BE2C (cell line): ENCODE results near the gene SCNN1B.

Experiments used
- DNase-seq: peaks from one replicate; pipeline ENCODE4 v3.0.0-alpha.2; 2020
- H3K27me3 ChIP-seq: fragments of 250-450 bp; sonication (Bioruptor Pico); 2 replicates; pipeline ENCODE4 v1.5.1; 2020; ENCODE audit warnings: mild to moderate bottlenecking
- H3K36me3 ChIP-seq: fragments of 250-450 bp; sonication (Bioruptor Pico); 2 replicates; pipeline ENCODE4 v1.5.1; 2020; ENCODE audit warnings: mild to moderate bottlenecking
- H3K4me1 ChIP-seq: fragments of 250-450 bp; sonication (Bioruptor Pico); 2 replicates; pipeline ENCODE4 v1.5.1; 2020
- H3K4me3 ChIP-seq: 2 replicates; pipeline ENCODE4 v1.5.1; 2011; ENCODE audit warnings: low read depth, low read length
- H3K9me3 ChIP-seq: fragments of 250-450 bp; sonication (Bioruptor Pico); 2 replicates; pipeline ENCODE4 v1.5.1; 2020
- CTCF ChIP-seq: IDR thresholded peaks from 2 replicates; pipeline ENCODE4 v1.5.1; 2012; ENCODE audit warnings: mild to moderate bottlenecking, low read depth, low read length

SCNN1B gene

GRCh38 chr16:23406546-23407240, 104.6 kb downstream of the SCNN1B start:
- H3K36me3 ChIP-seq: peaks cover 16% of the 10 kb centered on the region
- no peaks in the 10 kb centered on the region for H3K27me3 ChIP-seq
- no peaks in the 10 kb centered on the region for H3K4me1 ChIP-seq
- DNase-seq: no peak
- no peaks in the 10 kb centered on the region for H3K9me3 ChIP-seq
- H3K4me3 ChIP-seq: no peak overlapping the region
- TF ChIP-seq CTCF: no peak

GRCh38 chr16:23407436-23408127, 105.5 kb downstream of the SCNN1B start:
- TF ChIP-seq CTCF: no peak
- no peak for DNase-seq
- Histone ChIP-seq H3K4me3 (no peak overlapping the region), H3K9me3 (no peaks in the 10 kb centered on the region), H3K27me3 (no peaks in the 10 kb centered on the region), H3K36me3 (peaks cover 18% of the 10 kb centered on the region), H3K4me1 (no peaks in the 10 kb centered on the region)

DNA sequence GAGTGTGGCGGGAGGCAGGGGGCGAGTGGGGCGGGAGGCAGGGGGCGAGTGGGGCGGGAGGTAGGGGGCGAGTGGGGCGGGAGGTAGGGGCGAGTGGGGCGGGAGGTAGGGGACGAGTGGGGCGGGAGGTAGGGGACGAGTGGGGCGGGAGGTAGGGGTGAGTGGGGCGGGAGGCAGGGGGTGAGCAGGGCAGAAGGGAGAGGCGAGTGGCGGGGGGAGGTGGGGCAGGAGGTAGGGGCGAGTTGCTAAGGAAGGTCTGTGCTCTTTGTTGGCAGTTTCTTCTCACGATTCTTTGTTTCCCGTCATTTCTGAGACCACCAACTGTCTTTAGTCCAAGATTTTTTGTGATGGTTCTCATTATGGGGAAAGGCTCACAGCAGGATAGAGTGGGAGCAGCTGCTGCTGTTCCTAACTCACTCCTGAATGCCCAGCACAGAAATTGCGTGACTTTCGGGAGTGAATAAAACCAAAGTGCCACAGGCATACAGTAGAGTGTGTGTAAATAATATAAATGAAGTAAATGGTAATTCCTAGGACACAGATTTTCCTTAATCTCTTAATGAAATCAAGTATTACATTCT, 106.2 kb downstream of the SCNN1B start:
- no peak for TF ChIP-seq CTCF
- H3K36me3 ChIP-seq: peaks cover 21% of the 10 kb centered on the region
- H3K4me3 ChIP-seq: no peak overlapping the region
- H3K4me1 ChIP-seq: no peaks in the 10 kb centered on the region
- no peak for DNase-seq
- no peaks in the 10 kb centered on the region for H3K9me3 ChIP-seq
- no peaks in the 10 kb centered on the region for H3K27me3 ChIP-seq

DNA sequence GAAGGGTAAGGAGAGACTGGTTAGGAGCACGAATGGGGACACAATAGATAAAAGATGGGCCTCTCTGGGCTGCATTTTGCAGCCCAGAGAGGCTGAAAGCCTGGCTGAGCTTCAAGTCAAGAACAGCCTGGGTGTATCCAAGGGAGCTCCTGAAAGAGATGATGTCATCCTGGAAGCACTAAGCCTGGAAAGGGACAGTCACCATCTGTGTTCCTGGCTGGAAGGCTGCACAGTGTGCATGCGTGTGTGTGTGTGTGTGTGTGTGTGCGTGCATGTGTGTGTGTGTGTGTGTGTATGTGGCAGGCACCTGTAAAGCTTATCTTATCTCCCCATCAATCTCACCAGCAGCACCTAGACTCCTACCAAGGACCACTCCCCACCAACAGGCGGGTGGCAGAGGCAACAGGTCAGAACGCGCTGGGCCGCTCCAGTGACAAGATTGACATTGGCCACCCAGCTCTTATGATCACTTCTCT, 106.8 kb downstream of the SCNN1B start:
- TF ChIP-seq CTCF: no peak
- Histone ChIP-seq H3K36me3 (peaks cover 21% of the 10 kb centered on the region), H3K27me3 (no peaks in the 10 kb centered on the region), H3K4me3 (no peak overlapping the region), H3K4me1 (no peaks in the 10 kb centered on the region), H3K9me3 (no peaks in the 10 kb centered on the region)
- peak; percentile 34 for DNase-seq

- Histone ChIP-seq H3K4me3 (no peak overlapping the region), H3K27me3 (no peaks in the 10 kb centered on the region), H3K9me3 (no peaks in the 10 kb centered on the region), H3K36me3 (peaks cover 15% of the 10 kb centered on the region), H3K4me1 (no peaks in the 10 kb centered on the region)
- DNase-seq: no peak
- no peak for TF ChIP-seq CTCF
Measured at GRCh38 chr16:23409522-23409921, 107.4 kb downstream of the SCNN1B start.

GRCh38 chr16:23410176-23410575, 108.1 kb downstream of the SCNN1B start:
- no peak for DNase-seq
- peaks cover 9% of the 10 kb centered on the region for H3K36me3 ChIP-seq
- no peak for TF ChIP-seq CTCF
- no peaks in the 10 kb centered on the region for H3K27me3 ChIP-seq
- no peaks in the 10 kb centered on the region for H3K4me1 ChIP-seq
- no peaks in the 10 kb centered on the region for H3K9me3 ChIP-seq
- no peak overlapping the region for H3K4me3 ChIP-seq
